OCI-LY3 (cell line): ENCODE data around the gene COL12A1.

Experiments
- EZH2phosphoT487 ChIP-seq: fragments of 200-600 bp; shearing (Covaris generic); IDR thresholded peaks from 2 replicates; pipeline ENCODE4 v1.6.1; 2018; ENCODE audit warnings: antibody characterized with exemption, mixed run types, low read depth
- TF ChIP-seq, protein P1 (sequence below): fragments of 200-600, 300-600 bp; sonication (generic); IDR thresholded peaks from 2 replicates; pipeline ENCODE4 v1.5.1; 2014; ENCODE audit warnings: antibody characterized with exemption, low read length, low read depth

DNA sequence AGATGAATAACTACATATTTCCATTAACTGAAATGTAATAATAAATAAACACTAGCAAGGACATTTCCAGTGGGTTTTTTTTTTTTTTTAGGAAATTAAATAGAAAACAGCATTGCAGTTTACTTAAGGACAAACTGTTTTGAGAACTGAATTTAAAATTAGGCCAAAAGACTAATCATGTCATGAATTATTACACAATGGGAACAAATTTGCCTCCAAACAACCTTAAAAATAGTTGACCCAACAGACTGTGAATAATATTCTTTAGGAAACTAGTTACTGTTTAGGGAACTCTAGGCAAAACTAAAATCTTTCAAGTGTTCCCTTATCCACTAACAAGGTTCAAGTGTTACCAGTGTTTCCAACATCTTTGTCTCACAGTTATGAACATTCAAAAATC lies 16.4 kb upstream of the COL12A1 start:
- TF ChIP-seq, protein P1, sequence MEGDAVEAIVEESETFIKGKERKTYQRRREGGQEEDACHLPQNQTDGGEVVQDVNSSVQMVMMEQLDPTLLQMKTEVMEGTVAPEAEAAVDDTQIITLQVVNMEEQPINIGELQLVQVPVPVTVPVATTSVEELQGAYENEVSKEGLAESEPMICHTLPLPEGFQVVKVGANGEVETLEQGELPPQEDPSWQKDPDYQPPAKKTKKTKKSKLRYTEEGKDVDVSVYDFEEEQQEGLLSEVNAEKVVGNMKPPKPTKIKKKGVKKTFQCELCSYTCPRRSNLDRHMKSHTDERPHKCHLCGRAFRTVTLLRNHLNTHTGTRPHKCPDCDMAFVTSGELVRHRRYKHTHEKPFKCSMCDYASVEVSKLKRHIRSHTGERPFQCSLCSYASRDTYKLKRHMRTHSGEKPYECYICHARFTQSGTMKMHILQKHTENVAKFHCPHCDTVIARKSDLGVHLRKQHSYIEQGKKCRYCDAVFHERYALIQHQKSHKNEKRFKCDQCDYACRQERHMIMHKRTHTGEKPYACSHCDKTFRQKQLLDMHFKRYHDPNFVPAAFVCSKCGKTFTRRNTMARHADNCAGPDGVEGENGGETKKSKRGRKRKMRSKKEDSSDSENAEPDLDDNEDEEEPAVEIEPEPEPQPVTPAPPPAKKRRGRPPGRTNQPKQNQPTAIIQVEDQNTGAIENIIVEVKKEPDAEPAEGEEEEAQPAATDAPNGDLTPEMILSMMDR: no peak
- TF ChIP-seq EZH2phosphoT487: no peak
